ENCODE results near the gene ANKIB1.

Gene ANKIB1

DNA sequence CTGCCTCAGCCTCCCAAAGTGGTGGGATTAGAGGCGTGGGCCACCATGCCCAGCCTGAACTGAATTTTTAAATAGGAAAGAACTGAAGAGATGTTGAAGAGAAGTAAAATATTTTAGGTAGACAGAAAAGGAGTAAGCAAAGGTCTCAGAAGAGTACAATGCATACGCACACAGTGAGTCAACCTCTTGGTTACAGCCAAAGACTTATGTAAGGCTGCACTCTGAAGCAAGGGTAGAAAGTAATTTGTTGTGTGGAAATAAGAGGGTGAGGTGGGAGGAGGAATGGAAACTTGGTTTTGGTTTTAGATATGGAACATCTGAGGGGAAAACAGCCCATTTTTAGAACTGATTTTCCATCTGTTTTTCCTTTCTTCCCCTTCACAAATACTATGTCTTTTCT is 17.7 kb upstream of the ANKIB1 start:
- DNase-seq (ENCODE audit: extremely low read depth, low read depth), result no peak
- TF ChIP-seq, protein P1, sequence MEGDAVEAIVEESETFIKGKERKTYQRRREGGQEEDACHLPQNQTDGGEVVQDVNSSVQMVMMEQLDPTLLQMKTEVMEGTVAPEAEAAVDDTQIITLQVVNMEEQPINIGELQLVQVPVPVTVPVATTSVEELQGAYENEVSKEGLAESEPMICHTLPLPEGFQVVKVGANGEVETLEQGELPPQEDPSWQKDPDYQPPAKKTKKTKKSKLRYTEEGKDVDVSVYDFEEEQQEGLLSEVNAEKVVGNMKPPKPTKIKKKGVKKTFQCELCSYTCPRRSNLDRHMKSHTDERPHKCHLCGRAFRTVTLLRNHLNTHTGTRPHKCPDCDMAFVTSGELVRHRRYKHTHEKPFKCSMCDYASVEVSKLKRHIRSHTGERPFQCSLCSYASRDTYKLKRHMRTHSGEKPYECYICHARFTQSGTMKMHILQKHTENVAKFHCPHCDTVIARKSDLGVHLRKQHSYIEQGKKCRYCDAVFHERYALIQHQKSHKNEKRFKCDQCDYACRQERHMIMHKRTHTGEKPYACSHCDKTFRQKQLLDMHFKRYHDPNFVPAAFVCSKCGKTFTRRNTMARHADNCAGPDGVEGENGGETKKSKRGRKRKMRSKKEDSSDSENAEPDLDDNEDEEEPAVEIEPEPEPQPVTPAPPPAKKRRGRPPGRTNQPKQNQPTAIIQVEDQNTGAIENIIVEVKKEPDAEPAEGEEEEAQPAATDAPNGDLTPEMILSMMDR (IDR thresholded peaks at IDR 0.05; ENCODE audit: low read depth, low read length), result no peak

DNA sequence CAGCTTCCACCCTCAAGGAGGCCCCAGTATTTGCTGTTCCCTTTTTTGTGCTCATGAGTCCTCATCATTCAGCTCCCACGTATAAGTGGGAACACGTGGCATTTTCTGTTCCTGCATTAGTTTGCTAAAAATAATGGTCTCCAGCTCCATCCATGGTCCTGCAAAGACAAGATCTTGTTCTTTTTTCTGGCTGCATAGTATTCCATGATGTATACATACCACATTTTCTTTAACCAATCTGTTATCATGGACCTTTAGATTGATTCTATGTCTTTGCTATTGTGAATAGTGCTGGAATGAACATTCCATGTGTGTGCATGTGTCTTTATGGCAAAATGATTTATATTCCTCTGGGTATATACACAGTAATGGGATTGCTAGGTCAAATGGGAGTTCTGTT is 17.0 kb upstream of the ANKIB1 start:
- no peak for DNase-seq (ENCODE audit: extremely low read depth, low read depth)
- TF ChIP-seq, protein P1 (IDR thresholded peaks at IDR 0.05; ENCODE audit: low read depth, low read length), result no peak

DNA sequence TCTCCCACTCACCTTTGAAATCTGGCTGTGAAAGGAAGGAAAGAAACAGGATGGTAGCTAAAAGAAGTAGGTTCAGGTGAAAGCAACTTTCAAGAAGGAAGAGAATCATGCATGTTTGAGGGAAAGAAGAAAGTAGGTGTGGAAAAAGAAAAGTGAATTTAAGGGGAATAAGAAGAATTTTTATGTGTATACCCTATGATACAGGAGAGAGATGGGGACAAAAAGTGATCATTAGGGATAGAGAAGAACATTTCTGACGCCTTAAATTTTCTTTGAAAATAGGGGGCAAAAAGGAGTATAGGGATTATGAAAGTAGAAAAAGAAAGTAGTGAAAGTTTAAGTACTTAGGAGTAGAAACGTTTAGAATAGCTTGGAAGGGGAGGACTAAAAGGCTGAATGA is 15.2 kb upstream of the ANKIB1 start:
- DNase-seq (ENCODE audit: extremely low read depth, low read depth), result no peak
- TF ChIP-seq, protein P1 (IDR thresholded peaks at IDR 0.05; ENCODE audit: low read depth, low read length), result no peak

DNA sequence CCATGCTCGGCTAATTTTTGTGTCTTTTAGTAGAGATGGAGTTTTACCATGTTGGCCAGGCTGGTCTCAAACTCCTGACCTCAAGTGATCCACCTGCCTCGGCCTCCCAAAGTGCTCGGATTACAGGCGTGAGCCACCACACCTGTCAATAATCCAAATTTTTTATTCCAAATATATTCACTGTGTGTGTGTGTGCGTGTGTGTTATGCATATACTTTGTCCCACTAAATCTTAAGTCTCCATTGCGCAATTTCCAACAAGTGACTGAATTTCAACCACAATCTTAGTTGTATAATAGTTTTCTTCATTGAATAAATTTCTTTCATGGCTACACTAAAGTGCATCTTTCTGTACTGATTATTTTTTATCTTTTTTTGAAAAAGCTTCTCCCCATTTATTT is 2.8 kb upstream of the ANKIB1 start:
- TF ChIP-seq, protein P1 (IDR thresholded peaks at IDR 0.05; ENCODE audit: low read depth, low read length), result no peak
- no peak for DNase-seq (ENCODE audit: extremely low read depth, low read depth)

DNA sequence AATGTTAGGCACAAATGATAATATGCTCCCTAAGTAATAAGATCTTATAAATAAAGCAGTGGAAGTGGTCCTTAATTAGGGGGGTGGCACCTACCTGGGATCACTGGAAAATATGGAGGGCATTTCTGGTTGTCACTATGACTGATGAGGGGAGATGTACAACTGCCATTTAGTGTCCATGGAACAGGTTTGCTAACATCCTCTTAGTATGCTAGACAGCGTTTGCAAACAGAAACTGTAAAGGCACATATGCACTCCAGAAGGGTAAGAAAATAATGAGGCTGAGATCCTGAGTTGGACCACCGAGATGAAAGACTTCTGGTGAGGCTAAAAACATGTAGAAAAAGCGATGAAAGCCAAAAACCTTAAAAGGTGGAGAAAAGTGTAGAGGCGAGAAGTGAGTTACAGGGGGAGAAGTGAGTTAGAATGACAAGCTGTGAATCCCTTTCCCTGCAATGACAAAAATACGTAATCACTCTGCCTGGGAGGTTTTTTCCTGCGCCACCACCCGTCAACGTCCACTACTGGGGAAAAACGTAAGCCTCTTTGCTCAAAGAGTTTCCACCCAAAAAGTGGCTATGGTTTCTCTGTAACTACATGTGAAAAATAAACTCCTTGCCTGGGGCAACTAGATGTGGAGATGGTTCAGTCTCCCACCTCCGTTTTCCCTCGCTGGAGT is 827 bp upstream of the ANKIB1 start:
- DNase-seq (ENCODE audit: extremely low read depth, low read depth), result no peak
- TF ChIP-seq, protein P1 (IDR thresholded peaks at IDR 0.05; ENCODE audit: low read depth, low read length), result no peak; the same call in 1 of the 2 replicates

DNA sequence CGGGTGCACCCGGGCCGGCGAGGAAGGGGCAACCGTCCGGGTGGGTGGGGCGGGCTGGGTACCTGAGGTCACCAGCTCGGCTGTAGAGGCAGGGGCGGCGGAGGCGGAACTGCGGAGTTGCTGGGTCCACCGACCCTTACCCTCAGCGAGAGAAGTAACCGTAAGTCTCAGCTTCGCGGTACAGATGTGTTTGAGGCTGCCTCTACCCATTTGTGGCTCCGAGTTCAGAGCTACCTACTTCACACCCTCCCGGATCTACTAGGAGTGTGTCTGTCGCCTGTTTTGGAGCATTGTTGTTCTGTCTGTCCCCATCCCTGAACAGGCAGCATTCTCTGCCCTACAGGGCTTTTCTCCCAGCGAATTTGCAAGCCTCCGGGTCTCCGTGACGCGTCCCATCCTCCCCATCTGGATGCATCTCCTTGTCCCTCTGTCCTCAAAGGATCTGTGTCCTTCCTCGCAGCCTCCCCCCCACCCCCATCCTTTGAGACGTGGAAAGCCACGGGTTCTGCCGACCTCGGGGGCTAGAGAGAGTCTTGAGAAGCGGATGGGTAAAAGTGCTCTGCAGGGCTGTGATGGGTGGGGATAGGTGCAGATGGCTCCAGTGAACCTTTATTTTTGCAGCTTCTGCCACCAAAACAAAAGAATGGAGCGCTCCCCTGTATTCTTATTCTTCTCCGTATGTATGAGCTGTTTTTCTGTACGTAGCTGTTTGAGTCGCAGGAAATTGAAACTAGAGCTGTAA is 757 bp downstream of the ANKIB1 start:
- TF ChIP-seq, protein P1 (IDR thresholded peaks at IDR 0.05; ENCODE audit: low read depth, low read length), result no peak
- DNase-seq (ENCODE audit: extremely low read depth, low read depth), result no peak

DNA sequence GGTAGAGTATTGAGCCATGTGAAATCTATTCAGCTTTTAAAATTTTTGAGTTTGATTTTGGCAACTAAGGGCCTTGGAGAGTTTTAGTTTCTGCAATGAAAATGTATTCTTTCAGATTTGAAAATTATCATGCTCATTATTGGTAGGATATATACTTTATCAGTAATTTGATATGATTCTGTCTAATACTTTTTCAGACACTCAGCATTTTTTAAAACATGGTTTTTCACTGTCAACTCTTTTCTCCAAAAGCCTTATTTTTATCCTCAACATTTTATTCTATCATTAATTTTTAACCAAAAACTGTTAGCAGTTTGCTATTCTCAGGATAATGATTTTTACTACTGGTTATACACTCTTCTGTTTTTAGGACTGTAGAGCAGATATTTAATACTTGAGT is 4.8 kb downstream of the ANKIB1 start:
- TF ChIP-seq, protein P1 (IDR thresholded peaks at IDR 0.05; ENCODE audit: low read depth, low read length), result no peak
- DNase-seq (ENCODE audit: extremely low read depth, low read depth), result no peak

Data from AG09319 (cell line).